HUDEP-2 (cell line): ENCODE data around the gene DYRK1A.

Source experiments
- DNase-seq, 76 experiments: peaks; one replicate each; lab custom pipeline; 2025; ENCODE audit not compliant: unreplicated experiment in 76 of 76; lab: John Stamatoyannopoulos, UW

Gene DYRK1A

DNA sequence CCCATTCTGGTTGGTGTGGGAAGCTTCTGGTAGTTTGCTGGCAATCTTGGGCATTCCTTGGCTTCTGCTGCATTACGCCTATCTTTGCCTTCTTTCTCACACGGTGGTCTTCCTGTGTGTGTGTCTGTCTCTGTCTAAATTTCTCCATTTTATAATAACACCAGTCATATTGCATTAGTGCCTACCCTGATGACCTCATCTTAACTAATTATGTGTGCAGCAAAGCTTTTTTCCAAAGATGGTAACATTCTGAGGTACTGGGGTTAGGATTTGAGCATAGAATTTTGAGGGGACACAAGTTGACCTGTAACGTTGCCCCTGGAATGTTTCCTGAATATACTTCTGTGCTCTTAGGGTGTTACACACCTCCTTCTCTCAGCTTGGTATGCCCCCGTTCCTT, 77.1 kb downstream of the DYRK1A start:
- DNase-seq, result no peak

DNA sequence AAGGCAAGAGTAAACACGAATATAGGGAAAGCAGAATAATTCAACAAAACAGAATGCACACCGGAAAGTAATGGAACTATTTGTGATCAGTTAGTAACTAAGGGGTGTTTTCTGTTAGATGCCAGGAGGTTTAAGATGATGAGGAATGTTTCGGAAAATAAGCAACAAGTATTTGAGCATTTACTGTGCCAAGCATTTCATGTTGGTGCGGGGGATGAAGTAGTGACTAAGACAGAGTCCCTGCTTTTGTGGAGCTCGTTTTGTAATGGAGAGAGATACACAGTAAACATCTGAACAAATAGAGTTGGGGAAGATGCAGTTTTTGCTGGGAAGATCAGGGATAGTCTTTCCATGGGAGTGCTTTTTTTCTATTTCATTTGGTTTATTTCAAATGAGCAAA, 78.7 kb downstream of the DYRK1A start:
- no peak for DNase-seq

DNA sequence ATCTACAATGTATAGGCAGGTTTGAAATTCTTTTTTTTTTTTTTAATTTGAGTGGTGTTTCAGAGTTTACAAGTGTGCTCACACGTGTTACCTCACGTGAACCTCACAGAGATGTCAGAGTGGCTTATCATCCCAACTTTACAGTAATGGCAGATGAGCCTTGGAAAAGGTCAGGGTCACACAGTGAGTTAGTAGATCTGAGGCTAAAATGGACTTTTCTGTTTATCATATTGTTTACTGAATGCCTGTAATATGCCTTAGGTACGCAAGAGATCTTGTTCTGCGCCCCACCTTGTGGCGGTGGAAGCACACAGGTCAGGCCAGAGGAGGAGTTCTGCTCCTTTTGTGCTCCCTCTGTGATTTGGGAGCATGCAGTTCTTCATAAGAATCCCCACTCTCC, 80.0 kb downstream of the DYRK1A start:
- DNase-seq, result no peak

DNA sequence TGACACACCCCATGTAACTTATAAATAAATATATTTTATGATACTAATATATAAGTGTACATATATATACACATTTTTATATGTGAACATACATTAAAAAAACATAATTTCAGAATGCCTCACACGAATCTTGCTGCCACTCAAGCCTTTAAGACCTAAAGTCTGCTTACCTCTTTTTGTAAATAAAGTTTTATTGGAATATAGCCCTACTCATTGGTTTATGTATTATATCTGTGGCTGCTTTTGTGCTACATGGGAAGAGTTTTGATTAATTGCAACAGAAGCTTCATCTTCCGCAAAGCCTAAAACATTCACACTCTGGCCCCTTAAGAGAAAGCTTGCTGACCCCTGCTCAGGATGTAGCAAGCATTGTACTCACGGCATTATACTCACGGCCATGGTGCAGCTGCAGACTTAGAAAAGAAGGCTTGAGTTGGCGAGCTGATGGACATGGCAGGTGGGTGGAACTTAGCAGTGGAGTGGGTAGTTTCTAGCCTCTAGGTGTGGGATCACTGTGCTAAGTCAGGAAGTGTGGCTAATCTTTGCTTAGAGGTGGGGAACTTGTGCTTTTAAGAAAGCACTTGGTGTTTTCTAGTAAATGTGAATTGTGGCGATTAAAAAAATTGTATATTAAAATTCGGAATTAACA, 80.8 kb downstream of the DYRK1A start:
- no peak for DNase-seq

DNA sequence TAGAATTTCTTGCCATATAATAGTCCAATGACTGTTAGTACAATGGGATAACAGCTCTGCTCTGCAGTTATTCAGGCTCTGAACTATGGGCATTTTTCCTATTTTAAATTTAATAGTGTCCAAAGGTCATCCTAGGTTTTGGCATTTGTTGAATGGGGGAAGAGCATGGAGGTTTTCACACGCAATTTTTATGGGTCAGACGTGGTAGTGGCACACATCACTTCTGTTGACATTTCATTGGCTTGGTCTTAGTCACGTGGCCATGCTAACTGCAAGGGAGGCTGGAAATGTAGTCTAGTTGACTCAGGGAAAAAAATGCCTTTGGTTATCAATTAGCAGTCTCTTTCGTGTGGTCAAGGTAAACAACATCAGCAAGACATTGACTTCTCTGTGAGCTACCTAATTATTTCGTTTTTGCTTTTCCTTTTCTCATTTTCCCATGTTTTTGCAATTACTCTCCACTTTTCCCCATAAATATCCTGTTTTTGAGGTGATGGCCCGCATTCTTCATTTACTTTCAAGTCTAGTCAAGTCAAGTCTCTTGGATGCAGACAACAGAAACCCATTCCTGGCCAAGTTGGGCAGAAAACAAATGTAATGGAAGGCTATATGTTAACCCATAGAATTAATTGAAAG, 82.8 kb downstream of the DYRK1A start:
- DNase-seq, result no peak

DNA sequence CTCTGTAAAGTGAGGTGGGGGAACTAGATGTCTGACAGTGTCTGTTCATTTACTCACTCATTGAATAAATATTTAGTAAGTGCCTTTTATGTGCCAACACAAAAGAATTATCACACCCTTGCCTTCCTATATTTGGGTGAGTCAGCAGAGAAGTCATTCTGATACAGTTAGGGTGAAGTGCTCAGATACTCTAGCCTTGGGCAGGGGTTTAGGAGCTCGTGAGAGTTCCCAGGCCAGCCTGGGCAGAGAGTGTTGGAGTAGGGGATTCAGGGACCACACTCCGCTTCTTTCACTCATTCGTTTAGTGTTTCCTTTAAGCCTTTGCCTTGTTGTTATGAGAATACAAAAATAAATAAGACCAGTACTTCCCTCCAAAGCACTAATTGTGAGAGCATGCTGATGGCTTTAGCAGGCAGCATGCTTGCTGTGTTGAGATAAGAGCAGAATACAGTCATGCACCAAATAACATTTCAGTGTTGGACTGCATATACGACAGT, 83.9 kb downstream of the DYRK1A start:
- peak in 51 of 76 experiments; percentile 21 to 84 (median 57) for DNase-seq

DNA sequence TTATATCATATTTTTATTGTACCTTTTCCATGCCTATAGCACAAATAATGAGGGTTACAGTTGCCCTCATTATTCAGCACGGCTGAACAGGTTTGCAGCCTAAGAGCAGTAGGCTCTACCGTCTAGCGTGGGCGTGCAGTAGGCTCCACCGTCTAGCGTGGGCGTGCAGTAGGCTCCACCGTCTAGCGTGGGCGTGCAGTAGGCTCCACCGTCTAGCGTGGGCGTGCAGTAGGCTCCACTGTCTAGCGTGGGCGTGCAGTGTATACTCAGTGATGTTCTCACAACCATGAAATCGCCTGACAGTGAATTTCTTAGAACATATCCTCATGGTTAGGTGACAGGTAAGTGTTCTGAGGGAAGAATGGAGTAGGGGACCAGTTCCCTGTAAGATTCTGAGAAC, 84.9 kb downstream of the DYRK1A start:
- peak in 8 of 76 experiments; percentile 15 to 55 (median 47) for DNase-seq

DNA sequence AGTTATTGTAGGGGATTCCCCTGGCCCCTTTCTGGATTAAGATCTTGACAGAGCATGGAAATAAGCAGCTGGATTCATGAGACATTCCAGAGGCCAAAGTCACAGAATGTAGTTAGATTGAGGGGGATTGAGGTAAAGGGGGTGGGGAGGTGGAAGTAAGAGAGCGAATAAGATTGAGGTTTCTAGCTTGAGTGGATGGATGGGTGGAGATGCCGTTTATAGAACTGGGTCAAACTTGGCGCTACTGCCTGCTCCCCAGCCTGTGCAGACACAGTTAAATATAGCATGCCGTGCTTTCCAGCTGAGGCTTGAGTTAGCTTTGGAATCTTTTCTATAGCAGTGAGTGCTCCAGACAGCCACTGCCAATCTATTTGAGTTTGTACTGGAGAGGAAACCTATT, 85.7 kb downstream of the DYRK1A start:
- DNase-seq, result no peak

DNA sequence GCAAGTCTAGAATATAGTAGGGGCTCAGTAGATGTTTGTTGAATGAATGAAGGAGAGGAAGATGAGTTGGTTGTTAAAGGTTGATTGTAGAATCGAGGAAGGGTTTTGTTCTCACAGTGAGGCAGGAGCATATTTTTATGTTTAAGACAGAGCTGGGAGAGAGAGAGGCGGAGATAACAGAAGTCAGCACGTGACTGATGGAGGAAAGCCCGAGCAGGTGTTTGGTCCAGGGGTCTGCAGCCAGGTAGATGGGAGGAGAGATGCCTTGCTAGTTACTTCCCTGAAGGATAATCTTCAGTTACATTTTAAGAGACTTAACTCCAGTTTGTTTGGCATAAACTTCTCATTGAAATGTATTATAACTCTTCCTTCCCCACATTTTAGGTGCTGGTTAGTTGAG, 86.8 kb downstream of the DYRK1A start:
- no peak for DNase-seq

DNA sequence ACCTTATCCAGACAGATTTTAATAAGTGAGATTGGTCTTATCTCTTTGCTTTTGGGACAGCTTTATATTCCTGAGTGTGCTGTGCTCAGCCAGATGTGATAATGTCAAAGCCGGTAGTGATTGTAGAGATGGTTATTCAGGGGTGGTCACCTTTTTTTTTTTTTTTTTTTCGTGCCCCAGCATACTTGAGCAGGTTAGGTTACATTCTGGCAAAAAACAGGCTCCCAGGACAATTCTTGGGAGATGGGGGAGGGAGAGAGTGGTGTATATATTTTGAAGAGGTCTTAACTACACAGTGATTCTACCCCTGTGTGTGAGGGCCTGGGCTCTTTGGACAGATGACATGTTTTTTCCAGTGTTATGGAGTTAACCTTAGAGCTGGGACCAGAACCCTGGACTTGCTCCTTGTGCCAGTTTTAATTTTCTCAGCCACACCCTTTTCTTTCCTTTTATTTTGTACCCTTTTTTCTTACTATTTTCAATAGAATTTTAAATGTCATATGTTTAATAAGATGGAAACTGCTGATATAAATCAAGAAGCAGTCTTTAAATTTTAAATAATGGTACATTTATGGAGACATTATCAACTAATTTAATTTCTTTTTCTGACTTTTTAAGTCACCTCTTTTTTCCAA, 88.4 kb downstream of the DYRK1A start:
- DNase-seq, result peak in 4 of 76 experiments; percentile 27 to 61 (median 42)

DNA sequence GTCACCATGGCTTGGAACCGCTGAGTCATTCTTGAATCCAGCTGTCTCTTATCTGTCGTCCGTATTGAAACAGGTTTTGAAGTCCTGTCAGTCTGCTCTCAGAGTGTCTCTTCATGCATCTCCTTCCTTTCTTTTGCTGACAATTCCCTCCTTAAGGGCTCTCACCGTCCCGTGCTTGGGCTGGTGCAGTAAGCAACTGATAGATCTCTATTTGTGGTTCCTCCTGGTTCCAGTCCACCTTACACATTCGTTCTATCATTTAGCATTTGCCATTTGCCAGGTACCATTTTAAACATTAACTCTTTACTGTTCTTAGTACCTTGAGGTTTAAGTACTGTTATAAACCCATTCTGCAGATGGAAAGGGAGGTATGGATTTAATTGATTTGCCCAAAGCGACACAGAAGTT, 88.9 kb downstream of the DYRK1A start:
- DNase-seq, result peak in 58 of 76 experiments; percentile 12 to 85 (median 54)

DNA sequence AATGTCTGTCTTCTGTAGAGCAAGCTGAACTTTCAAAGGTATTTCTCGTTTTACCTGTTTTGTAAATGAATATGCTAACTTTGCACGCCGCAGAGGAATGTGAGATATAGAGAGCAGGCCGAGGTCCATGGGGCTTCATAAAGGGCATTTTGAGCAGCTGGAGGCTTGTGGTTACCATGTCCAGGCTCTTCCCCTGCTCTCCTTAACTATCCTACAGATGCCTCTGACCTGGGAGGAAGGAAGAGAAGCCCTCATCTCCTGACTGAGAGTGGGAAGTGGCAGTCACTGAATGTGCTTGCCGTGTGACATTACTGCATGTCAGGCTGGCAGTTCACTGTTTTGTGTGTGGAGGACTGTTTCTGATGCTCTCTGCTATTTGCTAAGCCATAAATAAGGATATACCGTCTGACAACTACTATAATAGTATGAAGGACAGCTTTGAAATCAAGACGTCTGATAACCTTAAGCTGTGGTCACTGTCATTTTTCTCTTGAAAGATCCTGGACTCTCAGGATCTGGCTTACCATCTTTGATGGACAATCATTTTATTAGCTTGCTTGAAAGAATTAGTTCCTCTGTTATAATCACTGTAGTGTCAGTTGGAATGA, 92.2 kb downstream of the DYRK1A start:
- DNase-seq, result no peak

DNA sequence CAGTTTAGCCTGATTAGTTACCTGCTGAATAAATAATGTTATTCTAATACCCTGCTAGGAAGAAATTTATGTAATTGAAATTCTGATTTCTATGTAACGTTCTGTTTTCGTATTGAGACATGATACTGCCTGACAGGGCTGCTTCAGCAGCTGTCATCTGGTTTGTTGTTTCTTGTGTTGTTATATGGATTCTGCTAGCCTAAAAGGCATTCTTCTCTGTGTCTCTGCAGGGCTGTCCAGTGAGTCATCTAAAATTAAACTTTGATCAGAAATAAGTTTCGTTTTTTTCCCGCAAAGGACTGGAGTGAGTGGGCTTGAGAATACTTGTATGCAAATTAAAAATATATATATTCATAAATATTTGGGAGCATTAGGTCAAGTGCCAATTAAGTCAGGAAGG, 93.0 kb downstream of the DYRK1A start:
- no peak for DNase-seq

DNA sequence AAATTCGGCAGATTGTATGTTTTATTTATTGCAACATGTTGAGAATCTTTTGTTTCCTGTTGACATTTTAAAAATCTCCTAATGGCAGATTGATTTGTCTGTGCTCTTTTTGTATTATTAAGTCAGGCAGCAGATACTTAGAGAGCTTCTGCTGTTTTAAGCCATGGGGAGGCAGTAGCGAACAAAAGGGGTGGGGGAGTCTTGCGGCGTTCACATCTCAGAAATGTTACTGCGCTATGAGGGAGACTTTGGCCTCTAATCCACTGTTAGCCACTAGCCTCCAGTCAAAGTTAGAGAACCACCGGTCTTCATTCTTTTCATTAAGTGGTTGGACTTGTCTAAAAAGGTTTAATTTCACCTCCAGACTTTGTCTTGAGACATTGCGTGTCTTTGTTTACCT, 93.6 kb downstream of the DYRK1A start:
- DNase-seq, result peak in 3 of 76 experiments; percentile 21 to 26 (median 22)

DNA sequence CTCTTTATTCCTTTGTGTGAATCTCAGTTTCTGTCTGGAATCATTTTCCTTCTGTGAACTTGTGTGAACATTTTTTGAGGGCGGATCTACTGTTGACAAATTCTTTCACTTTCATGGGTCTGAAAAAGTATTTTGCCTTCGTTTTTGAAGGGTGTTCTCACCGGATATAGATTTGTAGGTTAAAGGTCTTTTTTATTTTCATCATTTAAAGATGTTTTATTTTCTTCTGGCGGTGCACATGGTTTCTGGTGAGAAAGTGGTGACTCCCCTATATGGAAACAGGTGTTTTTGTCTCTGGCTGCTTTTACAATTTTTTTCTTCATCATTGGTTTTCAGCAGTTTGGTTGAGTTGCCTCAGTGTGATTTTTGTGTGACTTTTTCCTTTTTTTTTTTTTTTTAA, 94.9 kb downstream of the DYRK1A start:
- no peak for DNase-seq

DNA sequence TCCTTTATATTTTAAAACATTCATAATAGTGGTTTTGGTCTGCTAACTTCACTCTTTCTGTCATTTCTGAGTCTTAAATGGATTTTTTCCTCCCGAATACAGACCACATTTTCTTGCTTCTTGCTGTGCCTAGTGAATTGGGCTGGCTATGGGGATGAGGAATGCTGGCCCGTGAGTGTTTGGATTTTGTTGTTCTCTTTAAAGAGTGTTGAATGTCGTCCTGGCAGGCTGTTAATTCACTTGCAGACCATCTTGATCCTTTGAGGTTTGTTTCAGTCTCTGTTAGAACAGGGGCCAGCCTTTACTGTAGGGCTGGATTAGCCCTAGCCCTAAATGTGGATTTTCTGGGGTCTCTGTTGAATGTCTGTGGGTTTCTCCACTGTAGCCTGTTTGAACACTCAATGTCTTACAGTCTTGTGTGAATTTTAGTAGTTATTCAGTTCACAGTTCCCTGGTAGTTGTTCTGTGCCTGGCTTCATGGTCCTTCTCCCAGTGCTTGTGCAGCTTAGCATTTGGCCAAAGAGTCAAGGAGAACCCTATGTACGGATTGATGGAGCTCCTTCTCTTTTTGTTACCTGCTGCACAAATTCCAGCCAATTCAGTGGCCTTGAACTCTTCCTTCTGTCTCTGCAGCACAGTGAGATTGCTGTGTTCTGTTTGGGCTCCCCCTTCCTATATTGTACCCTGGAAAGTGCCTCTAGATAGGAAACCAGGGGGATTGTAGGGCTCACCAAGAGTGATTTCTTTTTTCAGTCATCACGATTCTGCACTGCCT, 95.7 kb downstream of the DYRK1A start:
- DNase-seq, result no peak

DNA sequence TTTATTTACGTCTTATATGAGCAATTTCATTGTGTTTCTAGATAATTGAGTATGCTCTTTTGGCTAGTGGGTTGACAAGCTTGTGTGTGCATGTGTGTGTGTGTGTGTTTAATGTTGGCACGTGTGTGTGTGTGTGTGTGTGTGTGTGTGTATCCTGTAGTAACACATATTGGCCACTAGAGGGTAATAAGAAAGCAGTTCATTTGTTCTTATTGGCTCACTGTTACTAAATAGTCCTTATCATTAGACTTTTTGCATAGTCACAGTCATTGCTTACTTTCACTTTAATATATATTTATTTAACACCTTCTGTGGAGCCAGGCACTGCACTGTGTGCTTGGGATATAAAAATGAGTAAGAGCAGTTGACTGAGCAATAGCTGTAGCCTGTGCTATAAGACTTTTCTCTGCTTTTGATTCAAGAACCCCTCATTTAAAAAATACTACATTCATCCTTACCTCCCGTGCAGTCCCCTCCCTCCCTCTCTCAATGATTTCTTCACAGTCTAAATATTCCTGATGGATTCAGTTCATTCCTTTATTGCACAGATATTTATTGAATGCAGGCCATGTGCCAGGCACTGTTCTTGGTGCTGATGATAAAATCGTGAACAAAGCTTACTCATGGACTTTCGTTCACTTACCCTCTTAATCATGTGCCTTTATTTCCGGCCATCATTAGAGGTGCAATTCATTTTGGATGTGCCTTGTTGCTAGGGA, 96.7 kb downstream of the DYRK1A start:
- peak in 39 of 76 experiments; percentile 13 to 77 (median 46) for DNase-seq

DNA sequence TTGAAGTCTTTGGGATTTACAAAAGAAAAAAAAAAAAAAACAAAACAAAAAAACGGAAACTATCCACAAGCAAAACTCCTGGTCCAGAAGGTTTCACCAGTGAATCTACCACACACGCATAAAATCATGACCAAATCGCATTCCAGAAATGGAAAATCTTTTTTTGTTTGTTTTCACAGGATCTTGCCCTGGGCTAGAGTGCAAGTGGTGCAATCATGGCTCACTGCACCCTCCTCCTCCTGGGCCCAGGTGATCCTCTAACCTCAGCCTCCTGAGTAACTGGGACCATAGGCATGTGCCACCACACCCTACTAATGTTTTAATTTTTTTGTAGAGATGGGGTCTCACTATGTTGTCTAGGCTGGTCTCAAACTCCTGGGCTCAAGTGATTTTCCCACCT, 100.5 kb downstream of the DYRK1A start:
- no peak for DNase-seq

DNA sequence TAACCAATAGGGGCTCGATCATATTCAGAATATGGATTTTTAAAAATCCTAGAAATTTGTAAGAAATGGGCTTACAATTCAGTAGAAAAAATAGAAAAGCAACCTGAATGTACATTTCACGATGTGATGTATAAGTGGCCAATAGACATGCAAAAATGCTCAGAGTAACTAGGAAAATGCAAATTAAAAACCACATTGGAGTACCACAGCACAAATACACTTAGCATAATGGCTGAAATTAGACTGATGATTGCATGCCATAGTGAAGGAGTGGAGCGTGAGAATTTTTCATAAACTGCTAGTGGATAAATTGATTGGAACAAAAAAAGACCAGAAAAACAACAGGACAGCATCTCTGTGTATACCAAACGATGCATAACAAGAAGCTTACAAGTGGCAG, 102.3 kb downstream of the DYRK1A start:
- no peak for DNase-seq

DNA sequence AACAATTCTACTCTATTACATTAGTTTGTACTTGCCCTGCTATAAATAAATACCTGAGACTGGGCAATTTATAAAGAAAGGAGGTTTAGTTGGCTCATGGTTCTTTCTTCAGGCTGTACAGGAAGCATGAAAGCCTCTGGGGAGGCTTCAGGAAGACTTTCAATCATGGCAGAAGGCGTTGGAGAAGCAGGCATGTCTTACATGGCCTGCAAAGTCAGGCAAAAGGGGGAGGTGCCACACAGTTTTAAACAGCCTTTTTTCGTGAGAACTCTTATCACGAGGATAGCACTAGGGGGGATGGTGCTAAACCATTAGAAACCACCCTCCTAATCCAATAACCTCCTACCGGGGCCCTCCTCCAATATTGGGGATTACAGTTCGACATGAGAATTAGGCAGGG, 102.9 kb downstream of the DYRK1A start:
- DNase-seq, result no peak
